Measurements from ENCODE around the gene TRIP11. TPM values are rescaled to one million over a fixed set of nuclear protein-coding genes. Genes with fewer than 3 reads are reported as not detected.
"Not testable (repeated sequence)": the region's sequence is repeated elsewhere in the genome, so short reads cannot be mapped to it uniquely, and the experiment has no call there.

TRIP11 gene
- total RNA-seq = 46.2 and 59.5 TPM in 2 replicates

DNA sequence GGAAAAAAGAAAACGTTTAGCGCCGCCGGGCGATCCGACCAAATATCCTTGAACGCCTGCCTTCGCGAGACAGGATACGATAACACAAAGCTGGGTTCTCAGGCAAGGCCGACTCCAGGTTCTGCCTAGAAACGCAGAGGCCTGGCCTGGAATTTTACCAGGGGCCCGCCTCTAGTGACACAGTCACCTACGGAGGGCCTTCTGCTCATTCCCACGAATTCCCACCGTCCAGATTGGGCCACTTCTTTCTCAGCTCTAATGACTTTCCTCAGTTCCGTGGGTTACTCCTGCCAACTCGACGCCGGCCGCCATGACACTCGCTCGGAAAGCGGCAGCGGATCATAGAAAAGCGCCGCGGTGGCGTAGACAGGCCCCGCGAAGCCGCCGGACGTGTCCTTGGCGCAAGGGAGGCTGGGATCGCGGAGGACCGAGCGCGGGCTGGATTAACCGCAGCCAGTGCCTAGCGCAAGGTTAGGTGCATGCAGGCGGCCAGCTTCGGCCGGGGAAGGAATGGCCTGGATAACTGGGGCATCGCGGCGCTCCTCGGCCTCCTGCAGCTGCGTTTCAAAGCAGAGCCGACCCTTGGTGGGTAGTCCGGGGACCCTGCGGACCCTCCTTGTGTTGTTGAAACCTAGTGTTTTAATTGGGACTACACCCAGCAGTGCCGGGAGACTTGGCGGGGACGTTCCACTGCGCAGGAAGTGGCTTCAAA, at the start of gene TRIP11:
TRIP11 (minus strand) TSS at position 341 of the 712 bp plus-strand sequence. CDS start 374 bp downstream, outside the sequence.
- TF ChIP-seq, protein P1, sequence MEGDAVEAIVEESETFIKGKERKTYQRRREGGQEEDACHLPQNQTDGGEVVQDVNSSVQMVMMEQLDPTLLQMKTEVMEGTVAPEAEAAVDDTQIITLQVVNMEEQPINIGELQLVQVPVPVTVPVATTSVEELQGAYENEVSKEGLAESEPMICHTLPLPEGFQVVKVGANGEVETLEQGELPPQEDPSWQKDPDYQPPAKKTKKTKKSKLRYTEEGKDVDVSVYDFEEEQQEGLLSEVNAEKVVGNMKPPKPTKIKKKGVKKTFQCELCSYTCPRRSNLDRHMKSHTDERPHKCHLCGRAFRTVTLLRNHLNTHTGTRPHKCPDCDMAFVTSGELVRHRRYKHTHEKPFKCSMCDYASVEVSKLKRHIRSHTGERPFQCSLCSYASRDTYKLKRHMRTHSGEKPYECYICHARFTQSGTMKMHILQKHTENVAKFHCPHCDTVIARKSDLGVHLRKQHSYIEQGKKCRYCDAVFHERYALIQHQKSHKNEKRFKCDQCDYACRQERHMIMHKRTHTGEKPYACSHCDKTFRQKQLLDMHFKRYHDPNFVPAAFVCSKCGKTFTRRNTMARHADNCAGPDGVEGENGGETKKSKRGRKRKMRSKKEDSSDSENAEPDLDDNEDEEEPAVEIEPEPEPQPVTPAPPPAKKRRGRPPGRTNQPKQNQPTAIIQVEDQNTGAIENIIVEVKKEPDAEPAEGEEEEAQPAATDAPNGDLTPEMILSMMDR (IDR thresholded peaks at IDR 0.05) = no peak
- H3K4me1 Mint-ChIP-seq = peaks cover 40% of the 10 kb centered on the region
- ATAC-seq (ENCODE audit: low read depth) = peak; percentile 96

DNA sequence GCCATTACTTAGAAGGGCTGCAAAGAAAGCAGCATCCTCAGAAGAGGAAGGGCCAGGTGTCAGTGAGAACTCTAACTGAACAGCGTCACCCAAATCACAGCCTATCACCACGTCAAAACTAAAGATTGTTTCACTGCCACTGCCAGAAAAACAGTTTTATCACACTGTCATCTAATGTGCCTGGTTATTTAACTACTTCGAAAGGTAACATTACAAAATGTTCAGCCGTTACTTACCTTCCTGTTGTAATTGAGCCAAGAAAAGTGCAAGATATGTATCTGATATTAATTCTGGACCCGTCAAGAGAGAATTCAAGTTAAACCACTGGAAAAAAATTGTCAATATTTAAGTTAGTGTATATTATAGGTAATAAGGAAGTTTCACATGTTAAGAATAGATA, 48.6 kb upstream of the TRIP11 start:
- H3K36me3 Mint-ChIP-seq (ENCODE audit: low read depth) = peaks cover 59% of the 10 kb centered on the region
- H3K27ac Mint-ChIP-seq = no peak overlapping the region
- H3K4me1 Mint-ChIP-seq = no peaks in the 10 kb centered on the region
- CTCF ChIA-PET = no interaction called here
- no peak for ATAC-seq (ENCODE audit: low read depth)
- no peak for DNase-seq
- TF ChIP-seq, protein P1 (IDR thresholded peaks at IDR 0.05) = no peak
- no peaks in the 10 kb centered on the region for H3K9me3 Mint-ChIP-seq
- POLR2A ChIA-PET = interaction anchor here (0.7 kb wide), 1 partner anchor 19 kb away, joined by 3 read pairs; no protein-coding TSS in a partner anchor
- H3K4me3 Mint-ChIP-seq = no peak overlapping the region
- intact Hi-C loops (cut with micrococcal nuclease) = no loop called here
- no peaks in the 10 kb centered on the region for H3K27me3 Mint-ChIP-seq

More for the DNA sequence above, at the start of gene TRIP11:
- CTCF ChIA-PET = interaction anchor here (0.7 to 1.9 kb wide), 2 partner anchors 43 to 67 kb away, joined by 4 to 6 read pairs; partner anchors contain the start of gene ATXN3
- Mint-ChIP-seq H3K27ac (peak within 1 kb of the TSS; percentile 95), H3K9me3 (no peaks in the 10 kb centered on the region), H3K36me3 (ENCODE audit: low read depth) (peaks cover 24% of the 10 kb centered on the region), H3K27me3 (no peaks in the 10 kb centered on the region), H3K4me3 (peak within 1 kb of the TSS; percentile 98)
- POLR2A ChIA-PET = interaction anchor here (0.5 to 3.3 kb wide), 21 partner anchors 13 to 1657 kb away, joined by 3 to 40 read pairs (median 4); partner anchors contain the start of genes ATXN3, CPSF2, DGLUCY and LYSET
- DNase-seq = peak; percentile 94
- intact Hi-C loops (cut with micrococcal nuclease) = loop anchor here (1.0 to 2.0 kb wide), 5 partner anchors 66 to 754 kb away; partner anchors contain the start of genes ATXN3, CPSF2, GOLGA5 and NDUFB1

DNA sequence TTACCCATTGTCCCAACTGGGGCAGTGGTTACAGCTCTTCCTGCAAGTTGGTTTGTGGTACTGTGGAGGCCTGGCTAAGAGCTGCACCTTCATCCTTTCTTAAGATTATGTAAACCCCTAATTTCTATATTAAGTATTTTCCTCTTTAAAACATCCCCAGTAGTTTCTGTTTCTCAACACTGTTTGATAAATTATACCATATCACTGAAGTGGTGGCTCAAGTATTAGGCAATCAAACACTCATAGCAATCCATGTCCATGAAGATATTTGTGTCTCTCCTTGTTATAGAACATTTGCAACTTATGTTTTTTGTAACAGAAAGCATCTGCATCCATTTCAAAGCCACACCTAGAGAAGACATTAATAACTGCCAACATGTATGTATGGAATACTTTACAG, 34.7 kb upstream of the TRIP11 start:
- DNase-seq (no peak), ATAC-seq (ENCODE audit: low read depth) (no peak)
- no peak overlapping the region for H3K4me3 Mint-ChIP-seq
- ChIA-PET POLR2A (no interaction called here), CTCF (no interaction called here)
- intact Hi-C loops (cut with micrococcal nuclease) = no loop called here
- TF ChIP-seq, protein P1 (IDR thresholded peaks at IDR 0.05) = no peak
- H3K4me1 Mint-ChIP-seq = no peaks in the 10 kb centered on the region
- H3K9me3 Mint-ChIP-seq = no peaks in the 10 kb centered on the region
- H3K27ac Mint-ChIP-seq = no peak overlapping the region
- H3K36me3 Mint-ChIP-seq (ENCODE audit: low read depth) = peaks cover 65% of the 10 kb centered on the region
- no peaks in the 10 kb centered on the region for H3K27me3 Mint-ChIP-seq

DNA sequence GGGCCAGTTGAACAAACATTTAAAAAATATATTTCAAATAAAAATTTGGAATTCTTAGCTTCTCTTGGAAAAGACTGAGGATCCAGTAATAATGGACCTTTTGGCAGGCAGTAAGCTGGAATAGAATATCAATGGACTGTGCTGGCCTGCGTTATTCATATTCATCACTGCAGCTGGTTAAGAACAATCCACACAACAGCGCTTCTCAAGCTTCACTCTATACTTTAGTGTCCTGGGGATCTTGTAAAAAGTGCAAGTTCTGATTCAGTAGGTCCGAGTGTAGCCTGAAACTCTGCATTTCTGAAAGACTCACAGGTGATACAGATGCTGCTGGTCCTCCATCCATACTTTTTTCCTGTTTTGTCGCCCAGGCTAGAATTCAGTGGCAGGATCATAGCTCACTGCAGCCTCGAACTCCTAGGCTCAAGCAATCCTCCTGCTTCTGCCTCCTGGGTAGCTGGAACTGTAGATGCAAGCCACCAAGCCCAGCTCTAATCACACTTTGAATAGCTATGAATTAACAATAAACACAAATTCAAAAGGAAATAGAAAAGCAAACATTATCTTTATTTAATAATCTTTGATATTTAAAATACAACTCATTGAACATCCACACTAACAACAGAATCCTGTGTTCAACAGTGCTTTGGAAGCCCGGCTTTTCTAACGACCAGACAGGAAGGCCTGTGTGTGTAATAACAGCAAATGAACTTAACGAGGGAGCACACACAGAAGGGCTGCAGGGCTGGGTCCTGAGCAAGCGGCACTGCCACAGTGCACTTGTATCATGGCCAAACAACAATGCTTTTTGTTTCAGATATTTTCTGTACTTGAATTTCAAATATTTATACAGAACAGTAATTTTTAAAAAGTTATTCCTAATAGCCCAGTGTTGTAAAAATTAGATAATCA, 18.4 kb upstream of the TRIP11 start:
- ChIA-PET POLR2A (no interaction called here), CTCF (no interaction called here)
- TF ChIP-seq, protein P1 (IDR thresholded peaks at IDR 0.05) = no peak
- H3K9me3 Mint-ChIP-seq = no peaks in the 10 kb centered on the region
- H3K27me3 Mint-ChIP-seq = no peaks in the 10 kb centered on the region
- H3K27ac Mint-ChIP-seq = no peak overlapping the region
- ATAC-seq (ENCODE audit: low read depth) (no peak), DNase-seq (no peak)
- no peaks in the 10 kb centered on the region for H3K4me1 Mint-ChIP-seq
- intact Hi-C loops (cut with micrococcal nuclease) = no loop called here
- H3K36me3 Mint-ChIP-seq (ENCODE audit: low read depth) = peaks cover 2% of the 10 kb centered on the region
- H3K4me3 Mint-ChIP-seq = no peak overlapping the region

DNA sequence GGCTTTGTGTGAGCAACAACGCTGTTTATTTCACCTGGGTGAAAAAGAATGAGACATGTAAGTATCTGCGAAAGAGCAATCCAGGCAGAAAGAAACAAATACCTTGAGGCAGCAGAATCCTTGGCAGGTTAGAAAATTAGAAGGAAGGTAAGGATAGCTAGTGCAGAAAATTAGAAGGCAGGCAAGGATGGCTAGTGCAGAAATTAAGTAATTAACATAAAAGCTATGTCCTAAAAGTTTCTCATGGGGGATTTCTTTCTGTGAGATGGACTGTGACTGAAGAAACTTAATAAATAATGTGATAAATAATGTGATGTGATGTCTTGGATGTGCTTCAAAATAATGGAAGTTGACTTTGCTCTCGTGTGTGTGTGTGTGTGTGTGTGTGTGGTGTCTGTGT, 9.9 kb upstream of the TRIP11 start:
- DNase-seq (no peak), ATAC-seq (ENCODE audit: low read depth) (no peak)
- Mint-ChIP-seq H3K4me1 (no peaks in the 10 kb centered on the region), H3K36me3 (ENCODE audit: low read depth) (peaks cover 16% of the 10 kb centered on the region), H3K27ac (no peak overlapping the region), H3K27me3 (no peaks in the 10 kb centered on the region), H3K9me3 (peaks cover 17% of the 10 kb centered on the region), H3K4me3 (no peak overlapping the region)
- intact Hi-C loops (cut with micrococcal nuclease) = no loop called here
- CTCF ChIA-PET = no interaction called here
- TF ChIP-seq, protein P1 (IDR thresholded peaks at IDR 0.05) = no peak
- POLR2A ChIA-PET = no interaction called here

DNA sequence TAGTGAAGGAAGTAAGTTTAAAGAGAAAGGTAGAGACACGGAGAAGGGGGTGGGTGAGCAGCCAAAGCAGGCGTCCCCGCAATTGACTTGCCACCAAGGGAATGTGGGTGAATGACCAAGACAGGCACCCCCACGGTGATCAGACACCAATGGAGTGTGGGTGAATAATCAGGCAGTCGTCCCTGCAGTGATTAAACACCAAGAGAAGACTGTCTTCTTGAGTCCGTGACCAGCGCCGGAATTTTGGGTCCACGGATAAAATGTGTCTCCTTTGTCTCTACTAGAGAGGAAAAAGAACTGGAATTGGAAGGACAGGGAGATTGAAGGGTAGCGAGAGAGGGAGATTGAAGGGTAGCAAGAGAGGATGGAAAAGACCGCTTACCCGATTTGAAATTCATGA, 9.4 kb upstream of the TRIP11 start:
- H3K4me1 Mint-ChIP-seq; DNase-seq; intact Hi-C loops (cut with micrococcal nuclease); H3K27ac Mint-ChIP-seq; H3K4me3 Mint-ChIP-seq; H3K27me3 Mint-ChIP-seq; POLR2A ChIA-PET; ATAC-seq (ENCODE audit: low read depth); CTCF ChIA-PET: not testable (repeated sequence)
- H3K9me3 Mint-ChIP-seq = peaks cover 17% of the 10 kb centered on the region
- H3K36me3 Mint-ChIP-seq (ENCODE audit: low read depth) = peaks cover 16% of the 10 kb centered on the region

DNA sequence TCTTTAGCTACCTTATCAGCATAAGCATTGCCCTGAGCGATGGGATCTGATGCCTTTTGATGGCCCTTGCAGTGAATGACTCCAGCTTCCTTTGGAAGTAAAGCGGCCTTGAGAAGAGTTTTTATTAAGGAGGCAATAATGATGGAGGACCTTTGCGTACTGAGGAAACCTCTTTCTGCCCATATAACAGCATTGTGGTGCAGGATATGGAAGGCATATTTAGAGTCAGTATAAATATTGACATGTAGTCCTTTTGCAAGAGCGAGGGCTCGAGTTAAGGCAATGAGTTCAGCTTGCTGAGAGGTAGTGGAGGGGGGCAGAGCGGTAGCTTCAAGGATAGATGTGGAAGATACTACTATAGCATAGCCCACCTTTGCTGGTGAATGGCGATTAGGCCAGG, 6.0 kb upstream of the TRIP11 start:
- intact Hi-C loops (cut with micrococcal nuclease); H3K27ac Mint-ChIP-seq; ATAC-seq (ENCODE audit: low read depth); H3K4me1 Mint-ChIP-seq; H3K4me3 Mint-ChIP-seq; H3K27me3 Mint-ChIP-seq; POLR2A ChIA-PET; CTCF ChIA-PET; DNase-seq: not testable (repeated sequence)
- peaks cover 17% of the 10 kb centered on the region for H3K9me3 Mint-ChIP-seq
- H3K36me3 Mint-ChIP-seq (ENCODE audit: low read depth) = peaks cover 16% of the 10 kb centered on the region

All from activated B cell treated with CpG ODN at 0.5 μM for 24 hours (primary cell).